MCF 10A (cell line): ENCODE results near the gene AKAIN1. TPM values are rescaled to one million over a fixed set of nuclear protein-coding genes. Genes with fewer than 3 reads are reported as not detected.

Source experiments
- BruUV-seq: library from RNA; stranded (reverse); fragments of 400-500 nt; replicated peaks from 2 replicates; lab custom pipeline; 2021; lab: Mats Ljungman, UMichigan
- CTCF ChIA-PET: fragments of 300-600 bp; sonication (Branson Sonifier 250); formaldehyde crosslinking; extraction: SDS; loops from one replicate; lab custom pipeline; 2021; ENCODE audit warnings: antibody characterized with exemption, inconsistent platforms; lab: Yijun Ruan, JAX
- POLR2A ChIA-PET: fragments of 300-600, 350-650 bp; sonication (Branson Sonifier 250); formaldehyde crosslinking; extraction: SDS; loops from one replicate; lab custom pipeline; 2020; ENCODE audit warnings: antibody characterized with exemption, inconsistent platforms; lab: Yijun Ruan, JAX
- DNase-seq: peaks from one replicate; pipeline ENCODE4 v3.0.0-alpha.2; 2018; ENCODE audit not compliant: unreplicated experiment
- H3K27ac Mint-ChIP-seq: one replicate; pipeline ENCODE4 v1.8.0; 2022; ENCODE audit warnings: mild to moderate bottlenecking, low read depth, mixed read lengths; ENCODE audit not compliant: unreplicated experiment
- H3K27me3 Mint-ChIP-seq: one replicate; pipeline ENCODE4 v1.8.0; 2022; ENCODE audit warnings: mixed read lengths; ENCODE audit not compliant: insufficient read depth, unreplicated experiment
- H3K36me3 Mint-ChIP-seq: one replicate; pipeline ENCODE4 v1.8.0; 2022; ENCODE audit warnings: mild to moderate bottlenecking, moderate library complexity, mixed read lengths; ENCODE audit not compliant: insufficient read depth, unreplicated experiment
- H3K4me1 Mint-ChIP-seq: one replicate; pipeline ENCODE4 v1.8.0; 2022; ENCODE audit warnings: mixed read lengths; ENCODE audit not compliant: insufficient read depth, unreplicated experiment
- H3K4me3 Mint-ChIP-seq: one replicate; pipeline ENCODE4 v1.8.0; 2022; ENCODE audit warnings: mild to moderate bottlenecking, moderate library complexity, mixed read lengths; ENCODE audit not compliant: unreplicated experiment
- H3K9me3 Mint-ChIP-seq: one replicate; pipeline ENCODE4 v1.8.0; 2022; ENCODE audit warnings: mixed read lengths; ENCODE audit not compliant: unreplicated experiment
- intact Hi-C: fragments of 100-400 bp; cut with micrococcal nuclease; formaldehyde crosslinking; loops from 2 replicates; pipeline ENCODE4 v1.14.1; 2022
- total RNA-seq: library from RNA; stranded (reverse); gene quantifications from 2 replicates; pipeline ENCODE4 v1.2.3, GENCODE V29; 2022
- TF ChIP-seq, protein P1 (sequence below): fragments of 200-600 bp; IDR thresholded peaks from one replicate; pipeline ENCODE4 v1.8.0; 2022; ENCODE audit warnings: antibody characterized with exemption, mild to moderate bottlenecking; ENCODE audit not compliant: unreplicated experiment

Gene AKAIN1
- total RNA-seq, 1 experiment from 2014 or later: not detected

DNA sequence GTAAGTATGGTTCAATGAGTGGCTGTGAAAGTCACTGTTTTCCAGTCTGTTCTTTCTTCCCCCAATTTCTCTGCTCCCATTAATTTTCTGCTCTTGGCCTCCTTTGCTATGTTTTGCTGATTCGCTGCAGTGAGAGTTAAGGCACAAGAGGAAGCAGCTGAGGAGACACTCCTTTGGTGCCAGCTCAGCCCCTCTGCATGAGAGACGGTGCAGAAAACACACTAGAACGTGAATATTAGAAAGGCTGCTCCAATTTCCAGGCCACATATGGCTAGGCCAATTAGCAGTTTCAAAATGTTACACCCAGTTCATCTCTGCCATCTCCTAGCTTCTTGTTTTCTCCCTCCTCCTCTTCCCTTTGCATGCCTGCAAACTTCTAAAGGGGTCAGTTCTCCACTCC is 38.9 kb downstream of the AKAIN1 start:
- peaks cover 26% of the 10 kb centered on the region for H3K27me3 Mint-ChIP-seq
- TF ChIP-seq, protein P1, sequence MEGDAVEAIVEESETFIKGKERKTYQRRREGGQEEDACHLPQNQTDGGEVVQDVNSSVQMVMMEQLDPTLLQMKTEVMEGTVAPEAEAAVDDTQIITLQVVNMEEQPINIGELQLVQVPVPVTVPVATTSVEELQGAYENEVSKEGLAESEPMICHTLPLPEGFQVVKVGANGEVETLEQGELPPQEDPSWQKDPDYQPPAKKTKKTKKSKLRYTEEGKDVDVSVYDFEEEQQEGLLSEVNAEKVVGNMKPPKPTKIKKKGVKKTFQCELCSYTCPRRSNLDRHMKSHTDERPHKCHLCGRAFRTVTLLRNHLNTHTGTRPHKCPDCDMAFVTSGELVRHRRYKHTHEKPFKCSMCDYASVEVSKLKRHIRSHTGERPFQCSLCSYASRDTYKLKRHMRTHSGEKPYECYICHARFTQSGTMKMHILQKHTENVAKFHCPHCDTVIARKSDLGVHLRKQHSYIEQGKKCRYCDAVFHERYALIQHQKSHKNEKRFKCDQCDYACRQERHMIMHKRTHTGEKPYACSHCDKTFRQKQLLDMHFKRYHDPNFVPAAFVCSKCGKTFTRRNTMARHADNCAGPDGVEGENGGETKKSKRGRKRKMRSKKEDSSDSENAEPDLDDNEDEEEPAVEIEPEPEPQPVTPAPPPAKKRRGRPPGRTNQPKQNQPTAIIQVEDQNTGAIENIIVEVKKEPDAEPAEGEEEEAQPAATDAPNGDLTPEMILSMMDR: no peak
- H3K4me3 Mint-ChIP-seq: no peak overlapping the region
- H3K36me3 Mint-ChIP-seq: no peaks in the 10 kb centered on the region
- intact Hi-C loops: no loop called here
- CTCF ChIA-PET: interaction anchor here (1.0 kb wide), 1 partner anchor 721 kb away, joined by 3 read pairs; no protein-coding TSS in a partner anchor
- H3K27ac Mint-ChIP-seq: no peak overlapping the region
- no peaks in the 10 kb centered on the region for H3K4me1 Mint-ChIP-seq
- no TSS peak for BruUV-seq
- POLR2A ChIA-PET: no interaction called here
- DNase-seq: no peak
- peaks cover under 1% of the 10 kb centered on the region for H3K9me3 Mint-ChIP-seq

DNA sequence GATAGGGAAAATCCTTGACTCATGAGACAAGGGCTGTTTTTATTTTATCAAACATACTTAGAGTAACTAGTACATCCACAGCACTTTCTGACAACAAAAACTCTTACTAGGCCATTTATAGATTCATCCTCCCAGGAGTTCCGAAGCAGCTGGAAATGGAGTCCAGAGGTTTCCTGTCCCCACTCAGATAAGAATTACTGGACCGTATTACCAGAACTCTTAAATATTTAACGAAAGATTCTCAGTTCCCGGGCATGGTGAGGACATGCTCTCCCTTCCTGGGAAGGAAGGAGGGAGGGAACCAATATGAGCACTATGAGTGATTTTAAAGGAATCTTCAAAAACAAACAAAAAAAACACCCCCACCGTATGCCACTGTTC is 41.2 kb downstream of the AKAIN1 start:
- H3K27me3 Mint-ChIP-seq: peaks cover 26% of the 10 kb centered on the region
- H3K36me3 Mint-ChIP-seq: no peaks in the 10 kb centered on the region
- H3K9me3 Mint-ChIP-seq: peaks cover 11% of the 10 kb centered on the region
- CTCF ChIA-PET: no interaction called here
- intact Hi-C loops: no loop called here
- no peak overlapping the region for H3K27ac Mint-ChIP-seq
- peaks cover 6% of the 10 kb centered on the region for H3K4me1 Mint-ChIP-seq
- POLR2A ChIA-PET: interaction anchor here (0.7 kb wide), 1 partner anchor 514 kb away, joined by 3 read pairs; no protein-coding TSS in a partner anchor
- no peak for DNase-seq
- TF ChIP-seq, protein P1: no peak
- no TSS peak for BruUV-seq
- no peak overlapping the region for H3K4me3 Mint-ChIP-seq

DNA sequence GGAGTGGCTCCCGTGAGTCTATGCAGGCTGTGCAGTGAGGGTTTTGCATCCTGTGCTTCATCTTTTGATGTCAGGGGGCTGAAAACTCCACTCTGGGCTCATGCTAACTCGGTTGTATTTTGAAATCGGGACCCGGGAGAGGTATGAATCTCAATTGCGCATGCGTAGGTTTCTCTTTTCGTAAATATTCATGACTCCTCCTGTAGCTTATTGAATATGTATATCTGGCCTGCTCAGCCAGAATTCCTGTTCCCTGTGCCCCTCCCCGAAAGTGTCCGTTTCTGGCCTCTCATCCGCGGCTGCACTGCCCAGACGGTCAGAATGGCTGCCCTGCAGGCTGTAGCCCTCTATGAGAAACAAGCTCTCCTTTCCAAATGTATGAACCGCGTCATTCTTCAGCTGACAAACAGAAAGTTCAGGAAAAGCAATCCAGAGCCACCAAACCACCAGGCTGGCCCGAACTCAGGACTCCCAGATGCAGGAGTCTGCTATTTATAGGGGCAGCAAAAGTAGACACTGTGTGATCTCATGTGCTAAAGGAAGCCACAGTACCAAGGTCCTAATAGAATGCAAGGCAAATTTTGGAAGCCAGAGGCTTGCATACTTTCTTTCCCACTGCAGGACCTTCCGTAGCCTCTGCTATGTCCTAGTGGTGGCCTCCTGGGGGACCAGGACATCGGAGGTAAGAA is 41.7 kb downstream of the AKAIN1 start:
- Mint-ChIP-seq H3K36me3 (no peaks in the 10 kb centered on the region), H3K27ac (no peak overlapping the region), H3K9me3 (peaks cover 11% of the 10 kb centered on the region), H3K27me3 (peaks cover 26% of the 10 kb centered on the region), H3K4me1 (peaks cover 6% of the 10 kb centered on the region), H3K4me3 (no peak overlapping the region)
- ChIA-PET CTCF (no interaction called here), POLR2A (interaction anchor here (0.7 kb wide), 1 partner anchor 514 kb away, joined by 3 read pairs; no protein-coding TSS in a partner anchor)
- TF ChIP-seq, protein P1: no peak
- BruUV-seq: no TSS peak
- DNase-seq: no peak
- intact Hi-C loops: no loop called here

DNA sequence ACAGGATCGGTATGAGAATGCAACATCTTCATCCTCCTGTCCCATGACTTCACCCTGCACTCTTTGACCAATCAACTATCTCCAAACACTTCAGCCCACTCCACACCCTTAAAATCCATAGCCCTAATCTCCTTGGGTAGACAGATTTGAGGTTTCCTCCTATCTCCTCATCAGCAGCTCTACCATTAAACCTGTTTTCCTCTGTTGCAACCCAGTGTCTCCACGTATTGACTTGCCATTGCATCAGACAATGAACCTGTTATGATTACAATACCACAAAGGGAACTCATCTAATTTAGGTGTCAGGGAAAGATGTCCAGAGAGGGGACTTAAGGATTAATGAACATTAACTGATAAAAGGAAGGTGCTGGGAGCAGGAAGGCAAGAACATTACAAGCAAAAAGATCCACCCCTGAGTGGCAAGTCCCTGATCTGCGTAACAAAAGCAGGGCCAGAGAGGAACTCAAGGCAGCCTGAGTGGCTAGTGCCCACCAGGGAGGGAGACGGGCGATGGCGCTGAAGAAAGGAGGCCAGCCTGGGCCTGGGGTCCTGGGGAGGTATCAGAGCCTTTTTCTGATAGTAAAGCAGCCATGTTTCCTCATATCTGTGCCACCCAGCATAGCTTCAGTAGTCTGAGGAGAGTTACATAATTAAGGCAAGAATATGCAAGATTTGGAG is 44.6 kb downstream of the AKAIN1 start:
- no peak for DNase-seq
- H3K4me1 Mint-ChIP-seq: peaks cover 6% of the 10 kb centered on the region
- POLR2A ChIA-PET: no interaction called here
- H3K27me3 Mint-ChIP-seq: peaks cover 12% of the 10 kb centered on the region
- no peak overlapping the region for H3K27ac Mint-ChIP-seq
- CTCF ChIA-PET: no interaction called here
- no TSS peak for BruUV-seq
- no peak overlapping the region for H3K4me3 Mint-ChIP-seq
- TF ChIP-seq, protein P1: no peak
- peaks cover 11% of the 10 kb centered on the region for H3K9me3 Mint-ChIP-seq
- no peaks in the 10 kb centered on the region for H3K36me3 Mint-ChIP-seq
- intact Hi-C loops: no loop called here
